Astrocyte (in vitro differentiated cells and primary cell): Measurements from ENCODE around the gene CCL17.

Experiments
- CTCF ChIP-seq: IDR thresholded peaks from 2 replicates; pipeline ENCODE4 v1.5.1; 2011; ENCODE audit warnings: low read depth, mild to moderate bottlenecking, inconsistent platforms, low read length, moderate library complexity; ENCODE audit not compliant: insufficient read depth
- EZH2 ChIP-seq: IDR thresholded peaks from 2 replicates; pipeline ENCODE4 v1.6.1; 2012; ENCODE audit warnings: mild to moderate bottlenecking, low read length, inconsistent platforms; ENCODE audit not compliant: insufficient read depth

DNA sequence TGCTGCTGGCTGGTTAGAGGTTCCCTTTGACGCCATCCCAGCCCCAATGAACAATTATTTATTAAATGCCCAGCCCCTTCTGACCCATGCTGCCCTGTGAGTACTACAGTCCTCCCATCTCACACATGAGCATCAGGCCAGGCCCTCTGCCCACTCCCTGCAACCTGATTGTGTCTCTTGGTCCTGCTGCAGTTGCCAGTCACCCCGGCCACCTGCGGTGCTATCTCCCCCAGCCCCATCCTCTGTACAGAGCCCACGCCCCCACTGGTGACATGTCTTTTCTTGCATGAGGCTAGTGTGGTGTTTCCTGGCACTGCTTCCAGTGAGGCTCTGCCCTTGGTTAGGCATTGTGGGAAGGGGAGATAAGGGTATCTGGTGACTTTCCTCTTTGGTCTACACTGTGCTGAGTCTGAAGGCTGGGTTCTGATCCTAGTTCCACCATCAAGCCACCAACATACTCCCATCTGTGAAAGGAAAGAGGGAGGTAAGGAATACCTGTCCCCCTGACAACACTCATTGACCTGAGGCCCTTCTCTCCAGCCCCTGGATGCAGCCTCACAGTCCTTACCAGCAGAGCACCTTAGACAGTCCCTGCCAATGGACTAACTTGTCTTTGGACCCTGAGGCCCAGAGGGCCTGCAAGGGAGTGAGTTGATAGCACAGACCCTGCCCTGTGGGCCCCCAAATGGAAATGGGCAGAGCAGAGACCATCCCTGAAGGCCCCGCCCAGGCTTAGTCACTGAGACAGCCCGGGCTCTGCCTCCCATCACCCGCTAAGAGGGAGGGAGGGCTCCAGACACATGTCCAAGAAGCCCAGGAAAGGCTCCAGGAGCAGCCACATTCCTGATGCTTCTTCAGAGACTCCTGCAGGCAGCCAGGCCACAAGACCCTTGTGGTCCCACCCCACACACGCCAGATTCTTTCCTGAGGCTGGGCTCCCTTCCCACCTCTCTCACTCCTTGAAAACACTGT lies 21.0 kb upstream of the CCL17 start:
- no peak for TF ChIP-seq CTCF
- TF ChIP-seq EZH2, result no peak
